ENCODE measurements around the gene CERS1.

GRCh38 chr19:18942692-18943091, 46.7 kb upstream of the CERS1 start:
- TF ChIP-seq POLR2AphosphoS5 (IDR thresholded peaks at IDR 0.05; ENCODE audit: insufficient read depth, low read depth, low read length) (no peak), MAX (IDR thresholded peaks at IDR 0.05; ENCODE audit: insufficient read depth, insufficient read length) (no peak), EZH2 (IDR thresholded peaks at IDR 0.05; ENCODE audit: borderline replicate concordance, low read depth, low read length, severe bottlenecking) (no peak), CTCF (IDR thresholded peaks at IDR 0.05; ENCODE audit: extremely low read depth in 1 of 2, insufficient read depth in 1 of 2, low read depth in 1 of 2, low read length in 2 of 2) (no peak), POLR2A (IDR thresholded peaks at IDR 0.05; ENCODE audit: low read depth, low read length) (no peak)

Measured in endothelial cell of umbilical vein (primary cell).